ENCODE data around the gene FGF14.

DNA sequence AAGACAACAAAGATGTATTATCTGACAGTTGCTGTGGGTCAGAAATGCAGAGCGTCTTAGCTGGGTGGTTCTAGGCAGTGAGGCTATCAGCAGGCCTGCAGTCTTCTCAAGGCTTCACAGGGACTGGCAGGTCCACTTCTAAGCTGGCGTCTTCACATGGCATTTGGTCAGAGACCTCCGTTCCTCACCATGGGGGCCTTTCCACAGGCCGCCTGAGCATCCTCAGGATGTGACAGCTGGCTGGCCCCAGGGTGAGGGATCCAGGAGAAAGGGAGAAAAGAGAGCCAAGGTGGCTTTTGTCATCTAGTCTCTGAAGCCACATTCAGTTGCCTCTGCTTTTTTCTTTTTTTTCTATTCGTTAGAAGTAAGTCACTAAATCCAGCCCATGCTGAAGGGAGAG, 50.3 kb downstream of the FGF14 start:
- TF ChIP-seq, protein P1, sequence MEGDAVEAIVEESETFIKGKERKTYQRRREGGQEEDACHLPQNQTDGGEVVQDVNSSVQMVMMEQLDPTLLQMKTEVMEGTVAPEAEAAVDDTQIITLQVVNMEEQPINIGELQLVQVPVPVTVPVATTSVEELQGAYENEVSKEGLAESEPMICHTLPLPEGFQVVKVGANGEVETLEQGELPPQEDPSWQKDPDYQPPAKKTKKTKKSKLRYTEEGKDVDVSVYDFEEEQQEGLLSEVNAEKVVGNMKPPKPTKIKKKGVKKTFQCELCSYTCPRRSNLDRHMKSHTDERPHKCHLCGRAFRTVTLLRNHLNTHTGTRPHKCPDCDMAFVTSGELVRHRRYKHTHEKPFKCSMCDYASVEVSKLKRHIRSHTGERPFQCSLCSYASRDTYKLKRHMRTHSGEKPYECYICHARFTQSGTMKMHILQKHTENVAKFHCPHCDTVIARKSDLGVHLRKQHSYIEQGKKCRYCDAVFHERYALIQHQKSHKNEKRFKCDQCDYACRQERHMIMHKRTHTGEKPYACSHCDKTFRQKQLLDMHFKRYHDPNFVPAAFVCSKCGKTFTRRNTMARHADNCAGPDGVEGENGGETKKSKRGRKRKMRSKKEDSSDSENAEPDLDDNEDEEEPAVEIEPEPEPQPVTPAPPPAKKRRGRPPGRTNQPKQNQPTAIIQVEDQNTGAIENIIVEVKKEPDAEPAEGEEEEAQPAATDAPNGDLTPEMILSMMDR (IDR thresholded peaks at IDR 0.05) = no peak
- no peak for TF ChIP-seq ZFX (IDR thresholded peaks at IDR 0.05; ENCODE audit: borderline replicate concordance)

All from 22Rv1 (cell line).